Measurements from ENCODE around the gene SRM.
"Not testable (repeated sequence)": the region's sequence is repeated elsewhere in the genome, so short reads cannot be mapped to it uniquely, and the experiment has no call there.

SRM gene

GRCh38 chr1:11042995-11043874 is 16.6 kb downstream of the SRM start:
- no peak overlapping the region for H3K4me3 ChIP-seq (replicated peaks; ENCODE audit: insufficient read depth, low read length)
- H3K27ac ChIP-seq (replicated peaks) = no peak overlapping the region
- no peaks in the 10 kb centered on the region for H3K27me3 ChIP-seq (ENCODE audit: insufficient read depth, poor library complexity, severe bottlenecking)
- DNase-seq (ENCODE audit: low read depth in 1 of 2, low spot score in 1 of 2) = no peak
- TF ChIP-seq CTCF (IDR thresholded peaks at IDR 0.05; ENCODE audit: insufficient read depth, low read length) (no peak), POLR2AphosphoS5 (IDR thresholded peaks at IDR 0.05; ENCODE audit: low read depth) (no peak), REST (IDR thresholded peaks at IDR 0.05; ENCODE audit: insufficient replicate concordance, low read depth) (no peak), GABPA (IDR thresholded peaks at IDR 0.05; ENCODE audit: low read depth) (no peak), SPI1 (IDR thresholded peaks at IDR 0.05; ENCODE audit: borderline replicate concordance, low read depth) (no peak)

GRCh38 chr1:11042065-11042464 is 17.8 kb downstream of the SRM start:
- Histone ChIP-seq H3K4me3 (replicated peaks; ENCODE audit: insufficient read depth, low read length) (no peak overlapping the region), H3K27me3 (ENCODE audit: insufficient read depth, poor library complexity, severe bottlenecking) (no peaks in the 10 kb centered on the region), H3K27ac (replicated peaks) (no peak overlapping the region)
- DNase-seq (ENCODE audit: low read depth in 1 of 2, low spot score in 1 of 2) = no peak
- TF ChIP-seq CTCF (IDR thresholded peaks at IDR 0.05; ENCODE audit: insufficient read depth, low read length) = no peak

- no peak overlapping the region for H3K27ac ChIP-seq (replicated peaks)
- TF ChIP-seq CTCF (IDR thresholded peaks at IDR 0.05; ENCODE audit: insufficient read depth, low read length) (no peak), POLR2AphosphoS5 (IDR thresholded peaks at IDR 0.05; ENCODE audit: low read depth) (no peak), REST (IDR thresholded peaks at IDR 0.05; ENCODE audit: insufficient replicate concordance, low read depth) (no peak), GABPA (IDR thresholded peaks at IDR 0.05; ENCODE audit: low read depth) (no peak), SPI1 (IDR thresholded peaks at IDR 0.05; ENCODE audit: borderline replicate concordance, low read depth) (no peak)
- DNase-seq (ENCODE audit: low read depth in 1 of 2, low spot score in 1 of 2) = no peak
- H3K27me3 ChIP-seq (ENCODE audit: insufficient read depth, poor library complexity, severe bottlenecking) = no peaks in the 10 kb centered on the region
- no peak overlapping the region for H3K4me3 ChIP-seq (replicated peaks; ENCODE audit: insufficient read depth, low read length)
These were observed 18.8 kb downstream of the SRM start for GRCh38 chr1:11041048-11041447.

- not testable (repeated sequence) for H3K4me3 ChIP-seq (replicated peaks; ENCODE audit: insufficient read depth, low read length); H3K27ac ChIP-seq (replicated peaks); H3K27me3 ChIP-seq (ENCODE audit: insufficient read depth, poor library complexity, severe bottlenecking); DNase-seq (ENCODE audit: low read depth in 1 of 2, low spot score in 1 of 2)
These were observed 19.8 kb downstream of the SRM start for GRCh38 chr1:11040105-11040429.
